Measurements from ENCODE around the gene PRKAG1. TPM values are rescaled to one million over a fixed set of nuclear protein-coding genes. Genes with fewer than 3 reads are reported as not detected.

Gene PRKAG1
- total RNA-seq, 6 experiments from 2014 or later, result 24.8 to 36.2 (median 30.1) TPM

GRCh38 chr12:48998497-48999353 is 19.9 kb downstream of the PRKAG1 start:
- H3K9me3 ChIP-seq, result no peaks in the 10 kb centered on the region
- 2% methylated on average over 9 of the region's 48 CpGs for whole genome bisulfite sequencing (ENCODE audit: insufficient coverage, low coverage, low lambda C conversion rate, missing lambda C conversion rate)
- H3K27me3 ChIP-seq, result peaks cover 0 to 3% of the 10 kb centered on the region in 2 donors
- no peak overlapping the region for H3K27ac ChIP-seq
- no peak for TF ChIP-seq POLR2A (IDR thresholded peaks at IDR 0.05)
- TF ChIP-seq, protein P1, sequence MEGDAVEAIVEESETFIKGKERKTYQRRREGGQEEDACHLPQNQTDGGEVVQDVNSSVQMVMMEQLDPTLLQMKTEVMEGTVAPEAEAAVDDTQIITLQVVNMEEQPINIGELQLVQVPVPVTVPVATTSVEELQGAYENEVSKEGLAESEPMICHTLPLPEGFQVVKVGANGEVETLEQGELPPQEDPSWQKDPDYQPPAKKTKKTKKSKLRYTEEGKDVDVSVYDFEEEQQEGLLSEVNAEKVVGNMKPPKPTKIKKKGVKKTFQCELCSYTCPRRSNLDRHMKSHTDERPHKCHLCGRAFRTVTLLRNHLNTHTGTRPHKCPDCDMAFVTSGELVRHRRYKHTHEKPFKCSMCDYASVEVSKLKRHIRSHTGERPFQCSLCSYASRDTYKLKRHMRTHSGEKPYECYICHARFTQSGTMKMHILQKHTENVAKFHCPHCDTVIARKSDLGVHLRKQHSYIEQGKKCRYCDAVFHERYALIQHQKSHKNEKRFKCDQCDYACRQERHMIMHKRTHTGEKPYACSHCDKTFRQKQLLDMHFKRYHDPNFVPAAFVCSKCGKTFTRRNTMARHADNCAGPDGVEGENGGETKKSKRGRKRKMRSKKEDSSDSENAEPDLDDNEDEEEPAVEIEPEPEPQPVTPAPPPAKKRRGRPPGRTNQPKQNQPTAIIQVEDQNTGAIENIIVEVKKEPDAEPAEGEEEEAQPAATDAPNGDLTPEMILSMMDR (IDR thresholded peaks at IDR 0.05), result no peak
- peak overlapping the region; percentile 38 to 40 (median 40) for H3K4me3 ChIP-seq
- DNase-seq (peak in 1 of 3 donors; percentile 33), ATAC-seq (peak in 3 of 4 donors; percentile 2 to 13 (median 10))
- intact Hi-C loops (cut with DNase I), result no loop called here
- peaks cover 0 to 7% (median 0%) of the 10 kb centered on the region in 4 donors for H3K36me3 ChIP-seq
- peaks cover 0 to 37% (median 4%) of the 10 kb centered on the region in 4 donors for H3K4me1 ChIP-seq

GRCh38 chr12:48997719-48998496 is 20.7 kb downstream of the PRKAG1 start:
- DNase-seq (no peak), ATAC-seq (peak; percentile 3 to 44 (median 10))
- Histone ChIP-seq H3K4me1 (peaks cover 0 to 37% (median 4%) of the 10 kb centered on the region in 4 donors), H3K9me3 (no peaks in the 10 kb centered on the region), H3K27me3 (peaks cover 0 to 3% of the 10 kb centered on the region in 2 donors), H3K4me3 (peak overlapping the region; percentile 38 to 40 (median 40)), H3K36me3 (peaks cover 0 to 3% (median 0%) of the 10 kb centered on the region in 4 donors), H3K27ac (no peak overlapping the region)
- WGBS (ENCODE audit: insufficient coverage, low coverage, low lambda C conversion rate, missing lambda C conversion rate), result 8% methylated on average over 8 of the region's 57 CpGs
- intact Hi-C loops (cut with DNase I), result no loop called here
- TF ChIP-seq, protein P1 (IDR thresholded peaks at IDR 0.05), result no peak
- TF ChIP-seq POLR2A (IDR thresholded peaks at IDR 0.05), result no peak

GRCh38 chr12:48996794-48997718 is 21.5 kb downstream of the PRKAG1 start:
- peak overlapping the region; percentile 35 to 47 (median 35) for H3K4me3 ChIP-seq
- ATAC-seq, result peak; percentile 74 to 81 (median 78)
- intact Hi-C loops (cut with DNase I), result no loop called here
- no peaks in the 10 kb centered on the region for H3K9me3 ChIP-seq
- peaks cover 0 to 37% (median 4%) of the 10 kb centered on the region in 4 donors for H3K4me1 ChIP-seq
- H3K36me3 ChIP-seq, result no peaks in the 10 kb centered on the region
- peaks cover 0 to 3% of the 10 kb centered on the region in 2 donors for H3K27me3 ChIP-seq
- peak; percentile 79 to 84 (median 82) for DNase-seq
- TF ChIP-seq, protein P1 (IDR thresholded peaks at IDR 0.05), result peak; percentile 47 to 81 (median 70)
- no peak for TF ChIP-seq POLR2A (IDR thresholded peaks at IDR 0.05)
- no peak overlapping the region for H3K27ac ChIP-seq
- 9% methylated on average over 11 of the region's 71 CpGs for WGBS (ENCODE audit: insufficient coverage, low coverage, low lambda C conversion rate, missing lambda C conversion rate)
